BE2C (cell line): Measurements from ENCODE around the gene C11orf91.

Source experiments
- DNase-seq: peaks from one replicate; pipeline ENCODE4 v3.0.0-alpha.2; 2020
- H3K27me3 ChIP-seq: fragments of 250-450 bp; sonication (Bioruptor Pico); 2 replicates; pipeline ENCODE4 v1.5.1; 2020; ENCODE audit warnings: mild to moderate bottlenecking
- H3K36me3 ChIP-seq: fragments of 250-450 bp; sonication (Bioruptor Pico); 2 replicates; pipeline ENCODE4 v1.5.1; 2020; ENCODE audit warnings: mild to moderate bottlenecking
- H3K4me1 ChIP-seq: fragments of 250-450 bp; sonication (Bioruptor Pico); 2 replicates; pipeline ENCODE4 v1.5.1; 2020
- H3K4me3 ChIP-seq: 2 replicates; pipeline ENCODE4 v1.5.1; 2011; ENCODE audit warnings: low read depth, low read length
- H3K9me3 ChIP-seq: fragments of 250-450 bp; sonication (Bioruptor Pico); 2 replicates; pipeline ENCODE4 v1.5.1; 2020
- TF ChIP-seq, protein P1 (sequence below): IDR thresholded peaks from 2 replicates; pipeline ENCODE4 v1.5.1; 2012; ENCODE audit warnings: mild to moderate bottlenecking, low read depth, low read length

C11orf91 gene

DNA sequence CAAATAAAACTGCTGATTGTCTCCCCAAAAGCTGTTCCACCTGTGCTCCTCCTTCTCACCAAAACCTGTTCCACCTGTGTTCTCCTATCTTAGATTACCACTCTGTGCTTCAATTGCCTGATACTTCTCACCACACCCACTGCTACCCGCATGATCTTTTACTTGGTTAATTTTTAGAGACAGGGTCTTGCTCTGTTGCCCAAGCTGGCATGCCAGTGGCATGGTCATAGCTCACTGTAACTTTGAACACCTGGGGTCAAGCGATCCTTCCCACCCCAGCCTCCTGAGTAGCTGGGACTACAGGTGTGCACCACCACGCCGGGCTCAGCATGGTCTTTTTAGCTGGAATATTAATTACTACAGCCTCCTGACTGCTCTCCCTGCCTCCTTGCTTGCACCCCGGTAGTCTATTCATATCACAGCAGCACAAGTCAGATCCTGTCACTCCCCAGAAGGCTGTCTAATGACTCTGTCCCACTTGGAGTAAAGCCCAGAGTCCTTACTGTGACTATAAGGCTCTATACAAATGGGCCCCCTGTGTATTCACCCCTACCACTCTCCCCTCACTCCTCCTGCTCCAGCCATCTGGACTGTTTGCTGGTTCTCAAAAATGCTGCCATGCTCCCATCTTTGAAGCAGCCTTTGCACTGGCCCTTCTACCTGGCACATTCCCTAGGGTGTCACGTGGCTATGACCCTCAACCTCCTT lies 3.5 kb downstream of the C11orf91 start:
- Histone ChIP-seq H3K9me3 (no peaks in the 10 kb centered on the region), H3K4me1 (no peaks in the 10 kb centered on the region), H3K36me3 (no peaks in the 10 kb centered on the region), H3K4me3 (no peak overlapping the region), H3K27me3 (no peaks in the 10 kb centered on the region)
- DNase-seq: no peak
- TF ChIP-seq, protein P1, sequence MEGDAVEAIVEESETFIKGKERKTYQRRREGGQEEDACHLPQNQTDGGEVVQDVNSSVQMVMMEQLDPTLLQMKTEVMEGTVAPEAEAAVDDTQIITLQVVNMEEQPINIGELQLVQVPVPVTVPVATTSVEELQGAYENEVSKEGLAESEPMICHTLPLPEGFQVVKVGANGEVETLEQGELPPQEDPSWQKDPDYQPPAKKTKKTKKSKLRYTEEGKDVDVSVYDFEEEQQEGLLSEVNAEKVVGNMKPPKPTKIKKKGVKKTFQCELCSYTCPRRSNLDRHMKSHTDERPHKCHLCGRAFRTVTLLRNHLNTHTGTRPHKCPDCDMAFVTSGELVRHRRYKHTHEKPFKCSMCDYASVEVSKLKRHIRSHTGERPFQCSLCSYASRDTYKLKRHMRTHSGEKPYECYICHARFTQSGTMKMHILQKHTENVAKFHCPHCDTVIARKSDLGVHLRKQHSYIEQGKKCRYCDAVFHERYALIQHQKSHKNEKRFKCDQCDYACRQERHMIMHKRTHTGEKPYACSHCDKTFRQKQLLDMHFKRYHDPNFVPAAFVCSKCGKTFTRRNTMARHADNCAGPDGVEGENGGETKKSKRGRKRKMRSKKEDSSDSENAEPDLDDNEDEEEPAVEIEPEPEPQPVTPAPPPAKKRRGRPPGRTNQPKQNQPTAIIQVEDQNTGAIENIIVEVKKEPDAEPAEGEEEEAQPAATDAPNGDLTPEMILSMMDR: no peak

DNA sequence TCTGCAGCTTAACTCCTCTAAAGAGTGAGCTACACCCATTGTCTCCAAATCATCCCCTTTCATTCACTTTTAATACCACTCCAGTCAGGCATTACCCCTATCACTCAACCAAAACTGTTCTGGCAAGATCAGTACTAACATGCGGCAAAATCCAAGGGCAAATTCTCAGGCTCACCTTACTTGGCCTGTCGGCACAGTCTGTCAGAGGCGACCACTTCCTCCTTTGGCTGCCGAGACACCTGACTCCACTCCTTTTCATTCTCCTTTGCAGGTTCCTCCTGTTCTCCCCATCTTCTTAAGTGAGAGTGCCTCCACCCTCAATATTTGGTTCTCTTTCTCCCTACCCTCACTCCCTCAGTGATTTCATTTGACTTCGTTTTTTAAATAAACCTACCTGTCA lies 4.2 kb downstream of the C11orf91 start:
- no peaks in the 10 kb centered on the region for H3K4me1 ChIP-seq
- H3K36me3 ChIP-seq: no peaks in the 10 kb centered on the region
- H3K4me3 ChIP-seq: no peak overlapping the region
- DNase-seq: no peak
- H3K9me3 ChIP-seq: no peaks in the 10 kb centered on the region
- H3K27me3 ChIP-seq: no peaks in the 10 kb centered on the region
- TF ChIP-seq, protein P1: no peak

DNA sequence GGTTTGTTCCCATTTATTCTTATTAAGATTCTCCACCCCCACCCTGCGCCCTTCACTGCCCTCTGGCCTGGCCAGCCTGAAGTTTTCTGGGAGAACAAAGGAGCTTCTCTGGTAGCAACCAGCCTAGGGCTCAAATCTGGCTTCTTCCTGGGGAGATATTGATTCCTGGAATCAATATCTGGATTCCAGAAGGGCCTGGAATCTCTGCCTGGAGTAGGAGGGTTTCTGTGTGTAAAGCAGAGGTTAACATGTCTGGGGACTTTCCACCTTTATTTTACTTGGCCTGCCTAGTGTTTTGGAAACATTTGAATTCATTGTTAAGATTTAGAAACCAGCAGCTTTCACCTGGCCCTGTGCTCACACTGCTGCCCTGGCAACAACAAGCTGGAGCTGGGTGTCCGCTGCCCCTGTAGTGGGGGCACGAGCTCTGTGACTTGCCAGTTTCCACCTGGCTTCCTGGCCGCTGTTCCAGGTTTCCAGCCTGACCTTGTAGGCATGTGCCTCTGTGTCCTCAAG lies 5.5 kb downstream of the C11orf91 start:
- Histone ChIP-seq H3K36me3 (no peaks in the 10 kb centered on the region), H3K9me3 (no peaks in the 10 kb centered on the region), H3K27me3 (no peaks in the 10 kb centered on the region), H3K4me1 (no peaks in the 10 kb centered on the region), H3K4me3 (no peak overlapping the region)
- no peak for DNase-seq
- TF ChIP-seq, protein P1: no peak

DNA sequence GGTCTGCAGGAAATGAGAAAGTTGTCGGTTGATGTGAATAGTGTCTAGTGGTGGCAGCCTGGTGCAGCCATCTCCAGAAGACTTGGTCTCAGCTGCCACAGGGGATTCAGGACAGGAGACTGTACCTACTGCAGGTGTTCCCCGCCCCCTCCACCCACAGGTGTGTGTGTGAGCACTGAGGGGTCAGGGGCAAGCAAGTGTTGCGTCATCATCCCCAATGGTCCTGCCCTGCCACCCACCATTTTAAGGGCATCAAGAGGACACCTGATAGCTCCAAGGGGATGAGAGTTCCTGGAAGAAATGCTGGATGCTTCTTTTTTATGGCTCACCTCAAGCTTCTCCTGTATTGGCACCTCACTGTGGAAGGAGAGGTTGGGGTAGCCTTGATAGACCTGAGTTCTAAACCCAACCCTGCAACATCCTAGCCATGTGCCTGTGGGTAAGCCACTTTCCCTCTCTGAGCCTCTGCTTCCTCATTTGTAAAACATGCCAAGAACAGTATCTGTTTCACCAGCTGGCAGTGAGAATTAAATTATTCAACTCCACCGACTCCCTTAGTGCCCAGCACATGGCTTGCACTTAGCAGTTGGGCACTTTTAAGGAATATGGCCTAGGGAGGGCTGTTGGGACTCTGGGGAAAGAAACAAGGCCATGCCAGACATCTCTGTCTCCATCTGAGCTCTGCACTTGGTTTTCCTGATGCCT lies 6.1 kb downstream of the C11orf91 start:
- Histone ChIP-seq H3K4me3 (no peak overlapping the region), H3K4me1 (no peaks in the 10 kb centered on the region)
- peak; percentile 8 for DNase-seq

DNA sequence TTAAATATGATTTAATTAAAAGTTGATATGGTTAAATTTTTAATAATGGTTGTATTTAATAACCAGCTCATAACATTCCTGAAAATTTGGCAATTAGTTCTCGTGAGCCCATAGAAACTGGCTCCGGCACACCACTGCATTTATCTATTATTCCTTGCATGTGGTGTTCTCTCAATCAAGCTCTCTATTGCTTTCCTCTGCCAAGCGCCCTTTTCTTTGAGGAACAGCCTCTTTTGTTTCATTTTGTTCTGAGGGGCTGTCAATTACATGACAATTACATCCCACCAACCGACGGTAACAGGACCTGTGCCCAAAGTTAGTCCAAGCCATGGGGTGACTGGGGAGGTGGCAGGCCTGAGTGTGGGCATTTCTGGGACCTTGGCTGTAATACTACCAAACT lies 8.1 kb downstream of the C11orf91 start:
- Histone ChIP-seq H3K36me3 (no peaks in the 10 kb centered on the region), H3K4me1 (no peaks in the 10 kb centered on the region)
- DNase-seq: no peak

More for the DNA sequence above, 6.1 kb downstream of the C11orf91 start:
- no peaks in the 10 kb centered on the region for H3K27me3 ChIP-seq
- H3K9me3 ChIP-seq: no peaks in the 10 kb centered on the region
- TF ChIP-seq, protein P1: no peak
- no peaks in the 10 kb centered on the region for H3K36me3 ChIP-seq

More for the DNA sequence above, 8.1 kb downstream of the C11orf91 start:
- Histone ChIP-seq H3K9me3 (no peaks in the 10 kb centered on the region), H3K27me3 (no peaks in the 10 kb centered on the region), H3K4me3 (no peak overlapping the region)
- TF ChIP-seq, protein P1: no peak
